ENCODE data around the gene SLC25A34.

GRCh38 chr1:15703562-15703961 lies 32.5 kb upstream of the SLC25A34 start:
- no peak for TF ChIP-seq POLR2A (IDR thresholded peaks at IDR 0.05; ENCODE audit: low read depth, low read length)
- no peak for TF ChIP-seq TAF1 (IDR thresholded peaks at IDR 0.05; ENCODE audit: borderline replicate concordance, low read depth, low read length)
- no peak for TF ChIP-seq POLR2AphosphoS5 (IDR thresholded peaks at IDR 0.05; ENCODE audit: low read depth, low read length)
